K562 (cell line): ENCODE measurements around the gene CPSF4L. TPM values are rescaled to one million over a fixed set of nuclear protein-coding genes. Genes with fewer than 3 reads are reported as not detected.

Experiments used
- ARID2 ChIP-seq: fragments of 450-650 bp; IDR thresholded peaks from 2 replicates; pipeline ENCODE4 v1.6.1; 2017; ENCODE audit warnings: antibody characterized with exemption, mild to moderate bottlenecking
- CHD1 ChIP-seq: fragments of 200-600 bp; sonication (generic); IDR thresholded peaks from one replicate; pipeline ENCODE4 v1.6.1; 2012; ENCODE audit warnings: mild to moderate bottlenecking, moderate library complexity, low read length, inconsistent platforms
- COPS2 ChIP-seq: fragments of 450-650 bp; conservative IDR thresholded peaks from 2 replicates; pipeline ENCODE4 v1.6.1; 2016; ENCODE audit warnings: mild to moderate bottlenecking, moderate library complexity
- CREM ChIP-seq: IDR thresholded peaks from 2 replicates; pipeline ENCODE4 v1.6.1; 2014; ENCODE audit warnings: antibody characterized with exemption, low read depth
- EWSR1 ChIP-seq: fragments of 450-650 bp; IDR thresholded peaks from 2 replicates; pipeline ENCODE4 v1.6.1; 2018; ENCODE audit warnings: borderline replicate concordance, mild to moderate bottlenecking, low read depth, moderate library complexity; ENCODE audit not compliant: partially characterized antibody
- JUN ChIP-seq, 2 experiments: sonication (generic) in 1 of 2; formaldehyde crosslinking in 1 of 2; IDR thresholded peaks; 2 replicates each; pipeline versions ENCODE4 v1.6.1 to v1.8.0; 2012 to 2022; ENCODE audit warnings: borderline replicate concordance in 2 of 2, mild to moderate bottlenecking in 2 of 2, improper control_type of control experiment in 1 of 2, low read depth in 1 of 2, low read length in 1 of 2, missing genetic modification reagents in 1 of 2
- KAT8 ChIP-seq: fragments of 450-650 bp; IDR thresholded peaks from 2 replicates; pipeline ENCODE4 v1.6.1; 2016; ENCODE audit warnings: low read depth, mild to moderate bottlenecking
- KDM5B ChIP-seq: fragments of 200-600 bp; sonication (generic); IDR thresholded peaks from 2 replicates; pipeline ENCODE4 v1.6.1; 2012; ENCODE audit warnings: low read depth, mild to moderate bottlenecking, moderate library complexity, low read length, control low read depth, inconsistent platforms; ENCODE audit not compliant: insufficient replicate concordance
- MCM3 ChIP-seq: fragments of 450-650 bp; IDR thresholded peaks from 2 replicates; pipeline ENCODE4 v1.6.1; 2016
- NR2F6 ChIP-seq: fragments of 450-650 bp; formaldehyde crosslinking; IDR thresholded peaks from 2 replicates; pipeline ENCODE4 v1.4.0; 2020; ENCODE audit warnings: mild to moderate bottlenecking
- NR3C1 ChIP-seq: sonication (generic); formaldehyde crosslinking; IDR thresholded peaks from 2 replicates; pipeline ENCODE4 v1.8.1; 2022; ENCODE audit warnings: missing genetic modification reagents
- PCBP2 ChIP-seq: fragments of 200-400 bp; formaldehyde crosslinking; IDR thresholded peaks from 2 replicates; pipeline ENCODE4 v1.6.1; 2018; ENCODE audit warnings: low read length, low read depth, mild to moderate bottlenecking, moderate library complexity; ENCODE audit not compliant: poor library complexity, severe bottlenecking
- PRPF4 ChIP-seq: fragments of 200-400 bp; formaldehyde crosslinking; IDR thresholded peaks from one replicate; pipeline ENCODE4 v1.6.1; 2017; ENCODE audit warnings: low read length, low read depth, mild to moderate bottlenecking; ENCODE audit not compliant: insufficient read depth, poor library complexity, severe bottlenecking
- RFX1 ChIP-seq: fragments of 450-650 bp; IDR thresholded peaks from 2 replicates; pipeline ENCODE4 v1.6.1; 2016; ENCODE audit warnings: mild to moderate bottlenecking, moderate library complexity
- RUNX1 ChIP-seq: sonication (generic); IDR thresholded peaks from 2 replicates; pipeline ENCODE4 v1.6.1; 2016; ENCODE audit warnings: antibody characterized with exemption, low read depth
- SMARCB1 ChIP-seq: IDR thresholded peaks from 2 replicates; pipeline ENCODE4 v1.6.1; 2011; ENCODE audit warnings: improper control_type of control experiment, low read depth; ENCODE audit not compliant: insufficient read length
- SNRNP70 ChIP-seq: fragments of 200-400 bp; formaldehyde crosslinking; optimal IDR thresholded peaks from 2 replicates; pipeline ENCODE3; 2017; ENCODE audit warnings: low read depth, low read length
- SREBF2 ChIP-seq: sonication (generic); formaldehyde crosslinking; IDR thresholded peaks from 2 replicates; pipeline ENCODE4 v1.4.0; 2020; ENCODE audit warnings: mild to moderate bottlenecking, missing genetic modification reagents
- STAG1 ChIP-seq: sonication (generic); formaldehyde crosslinking; IDR thresholded peaks from 2 replicates; pipeline ENCODE4 v1.5.0; 2020; ENCODE audit warnings: missing genetic modification reagents, borderline replicate concordance
- SUPT5H ChIP-seq: fragments of 450-650 bp; IDR thresholded peaks from 2 replicates; pipeline ENCODE4 v1.6.1; 2016
- THRB ChIP-seq: fragments of 450-650 bp; formaldehyde crosslinking; conservative IDR thresholded peaks from 2 replicates; pipeline ENCODE4 v1.4.0; 2022; ENCODE audit warnings: mild to moderate bottlenecking, missing genetic modification characterization
- ZFPM2 ChIP-seq: fragments of 250-450 bp; sonication (Bioruptor Pico); IDR thresholded peaks from 2 replicates; pipeline ENCODE4 v1.5.1; 2022; ENCODE audit warnings: mild to moderate bottlenecking
- ZNF23 ChIP-seq: fragments of 250-450 bp; sonication (Bioruptor Pico); IDR thresholded peaks from 2 replicates; pipeline ENCODE4 v1.4.0; 2020; ENCODE audit warnings: mild to moderate bottlenecking
- ZNF239 ChIP-seq: fragments of 250-450 bp; sonication (Bioruptor Pico); IDR thresholded peaks from 2 replicates; pipeline ENCODE4 v1.4.0; 2020; ENCODE audit warnings: mild to moderate bottlenecking
- ZNF263 ChIP-seq: sonication (generic); formaldehyde crosslinking; IDR thresholded peaks from 2 replicates; pipeline ENCODE4 v1.8.0; 2022; ENCODE audit warnings: mild to moderate bottlenecking, missing genetic modification reagents, borderline replicate concordance
- ZNF316 ChIP-seq: fragments of 450-650 bp; IDR thresholded peaks from 2 replicates; pipeline ENCODE4 v1.6.1; 2016
- ZNF347 ChIP-seq: fragments of 450-650 bp; formaldehyde crosslinking; IDR thresholded peaks from 2 replicates; pipeline ENCODE4 v1.4.0; 2020; ENCODE audit warnings: low read depth, mild to moderate bottlenecking, moderate library complexity
- ZNF507 ChIP-seq: conservative IDR thresholded peaks from 2 replicates; pipeline ENCODE4 v1.6.1; 2017; ENCODE audit warnings: missing genetic modification characterization, missing compliant biosample characterization
- ZNF57 ChIP-seq: fragments of 450-650 bp; formaldehyde crosslinking; IDR thresholded peaks from 2 replicates; pipeline ENCODE4 v1.4.0; 2020; ENCODE audit warnings: mild to moderate bottlenecking, moderate library complexity
- ZNF589 ChIP-seq: fragments of 200-800 bp; sonication (Bioruptor generic); IDR thresholded peaks from 2 replicates; pipeline ENCODE4 v1.6.1; 2016; ENCODE audit warnings: low read depth, missing genetic modification characterization, missing compliant biosample characterization
- polyA plus RNA-seq, 8 experiments: library from polyadenylated mRNA; depleted of rRNA in 4 of 8; stranded (reverse) in 5 of 8; unstranded in 3 of 8; fragments of >200 nt; fragmentation: Nextera tagmentation in 2 of 8; fragmentation: Illumina TruSeq in 1 of 8; extraction: Ambion mirVana in 2 of 8; extraction: Trizol in 1 of 8; gene quantifications; 2 replicates each; pipeline versions ENCODE4 v1.2.1 to v1.2.3, GENCODE V29; 2011 to 2014; ENCODE audit warnings: inconsistent platforms in 1 of 8, missing spikeins in 1 of 8
- total RNA-seq, 7 experiments: library from RNA; depleted of rRNA in 6 of 7; stranded (reverse); fragments of >200 nt in 6 of 7; fragmentation: Illumina TruSeq in 2 of 7; extraction: Trizol in 2 of 7; gene quantifications; 2 replicates each; pipeline versions ENCODE4 v1.2.1 to v1.2.3, GENCODE V29; 2011 to 2021; ENCODE audit warnings: low replicate concordance in 1 of 7
- TF ChIP-seq, protein P1 (sequence below): fragments of 250-450 bp; sonication (Bioruptor Pico); IDR thresholded peaks from 2 replicates; pipeline ENCODE4 v1.4.0; 2020; ENCODE audit warnings: mild to moderate bottlenecking, moderate library complexity

CPSF4L gene
- total and polyA plus RNA-seq, 9 of the 15 experiments (the other 6 are each of a cell fraction or from before 2014, with no cell fraction given): not detected

GRCh38 chr17:73228748-73229236 lies 32.9 kb downstream of the CPSF4L start (continued):
- TF ChIP-seq THRB (CRISPR knock-in tag) (no peak), PRPF4 (no peak), NR2F6 (CRISPR knock-in tag) (no peak), NR3C1 (CRISPR knock-in tag) (no peak), ZNF239 (CRISPR knock-in tag) (no peak), ZNF589 (CRISPR knock-in tag) (no peak), RUNX1 (no peak), ZNF57 (CRISPR knock-in tag) (no peak), JUN (IDR thresholded peaks at IDR 0.05; ENCODE audit: borderline replicate concordance, low read depth, low read length) (peak; percentile 60; the same call in 1 of the 2 replicates), JUN (CRISPR knock-in tag; IDR thresholded peaks at IDR 0.05; ENCODE audit: borderline replicate concordance) (no peak), CREM (peak; percentile 67), SREBF2 (CRISPR knock-in tag) (no peak), ZNF316 (peak; percentile 97), COPS2 (no peak), SNRNP70 (no peak), ZNF347 (CRISPR knock-in tag) (no peak), RFX1 (no peak), SUPT5H (no peak), CHD1 (no peak), ARID2 (no peak), ZNF263 (CRISPR knock-in tag) (no peak), SMARCB1 (peak; percentile 63), MCM3 (no peak), ZNF507 (tag) (no peak), KDM5B (no peak), KAT8 (no peak), ZNF23 (no peak), EWSR1 (no peak), ZFPM2 (CRISPR knock-in tag) (no peak), STAG1 (CRISPR knock-in tag) (no peak), PCBP2 (no peak)
- TF ChIP-seq, protein P1, sequence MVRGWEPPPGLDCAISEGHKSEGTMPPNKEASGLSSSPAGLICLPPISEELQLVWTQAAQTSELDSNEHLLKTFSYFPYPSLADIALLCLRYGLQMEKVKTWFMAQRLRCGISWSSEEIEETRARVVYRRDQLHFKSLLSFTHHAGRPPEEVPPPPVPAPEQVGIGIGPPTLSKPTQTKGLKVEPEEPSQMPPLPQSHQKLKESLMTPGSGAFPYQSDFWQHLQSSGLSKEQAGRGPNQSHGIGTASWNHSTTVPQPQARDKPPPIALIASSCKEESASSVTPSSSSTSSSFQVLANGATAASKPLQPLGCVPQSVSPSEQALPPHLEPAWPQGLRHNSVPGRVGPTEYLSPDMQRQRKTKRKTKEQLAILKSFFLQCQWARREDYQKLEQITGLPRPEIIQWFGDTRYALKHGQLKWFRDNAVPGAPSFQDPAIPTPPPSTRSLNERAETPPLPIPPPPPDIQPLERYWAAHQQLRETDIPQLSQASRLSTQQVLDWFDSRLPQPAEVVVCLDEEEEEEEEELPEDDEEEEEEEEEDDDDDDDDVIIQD: no peak
